GM13977 (cell line): ENCODE measurements around the gene BRIP1.
"Not testable (repeated sequence)": the region's sequence is repeated elsewhere in the genome, so short reads cannot be mapped to it uniquely, and the experiment has no call there.

ENCODE experiments used
- DNase-seq: peaks from one replicate; pipeline ENCODE4 v3.0.0; 2012; ENCODE audit warnings: low spot score
- CTCF ChIP-seq: IDR thresholded peaks from 2 replicates; pipeline ENCODE4 v1.5.1; 2012; ENCODE audit warnings: mild to moderate bottlenecking, control low read depth; ENCODE audit not compliant: insufficient read depth; ENCODE audit errors: extremely low read depth, missing control alignments
- in situ Hi-C: fragments of 300-500 bp; cut with MboI; formaldehyde crosslinking; loops from one replicate; pipeline ENCODE4 v1.12.0; 2022; ENCODE audit warnings: low sequenced_read_pairs, low pct_unique_long_range_greater_than_20kb, mixed read lengths, inconsistent platforms; ENCODE audit not compliant: unreplicated experiment

BRIP1 gene

GRCh38 chr17:61895391-61895790 is 32.1 kb upstream of the BRIP1 start:
- TF ChIP-seq CTCF = no peak
- in situ Hi-C loops = no loop called here
- DNase-seq = no peak

- DNase-seq, in situ Hi-C loops: not testable (repeated sequence)
Observed at GRCh38 chr17:61894310-61894709, 31.0 kb upstream of the BRIP1 start.

- in situ Hi-C loops, DNase-seq: not testable (repeated sequence)
Observed at GRCh38 chr17:61887733-61888132, 24.4 kb upstream of the BRIP1 start.

GRCh38 chr17:61885865-61886264 is 22.5 kb upstream of the BRIP1 start:
- in situ Hi-C loops, DNase-seq: not testable (repeated sequence)

- TF ChIP-seq CTCF = no peak
- DNase-seq = no peak
- in situ Hi-C loops = no loop called here
Observed at GRCh38 chr17:61884864-61885263, 21.5 kb upstream of the BRIP1 start.

GRCh38 chr17:61880589-61881102 is 17.3 kb upstream of the BRIP1 start:
- in situ Hi-C loops = no loop called here
- no peak for TF ChIP-seq CTCF
- no peak for DNase-seq

GRCh38 chr17:61878984-61879612 is 15.8 kb upstream of the BRIP1 start:
- in situ Hi-C loops = no loop called here
- DNase-seq = no peak
- TF ChIP-seq CTCF = no peak

GRCh38 chr17:61878520-61878919 is 15.2 kb upstream of the BRIP1 start:
- DNase-seq = no peak
- TF ChIP-seq CTCF = no peak
- in situ Hi-C loops = no loop called here
